Stomach (tissue), 9 donors: Measurements from ENCODE around the gene WDR37. TPM values are rescaled to one million over a fixed set of nuclear protein-coding genes. Genes with fewer than 3 reads are reported as not detected.

ENCODE experiments used
- DNase-seq, 2 donors: peaks; one replicate each; pipeline versions ENCODE4 v3.0.0 to v3.0.0-alpha.2; 2013 to 2019
- H3K27ac ChIP-seq, 5 donors: fragments of 200-600 bp in 4 of 5; sonication (generic) in 4 of 5; one replicate each; pipeline ENCODE4 v1.5.1; 2013 to 2019; ENCODE audit warnings: mild to moderate bottlenecking in 1 of 5, moderate library complexity in 1 of 5
- H3K27me3 ChIP-seq, 3 donors: fragments of 200-600 bp; sonication (generic); one replicate each; pipeline ENCODE4 v1.5.1; 2017 to 2019; ENCODE audit warnings: mixed run types in 1 of 3
- H3K36me3 ChIP-seq, 4 donors: fragments of 200-600 bp; sonication (generic); 1 replicate in 3 of 4; 2 replicates in 1 of 4; pipeline ENCODE4 v1.5.1; 2016 to 2019
- H3K4me1 ChIP-seq, 4 donors: fragments of 200-600 bp; sonication (generic); one replicate each; pipeline ENCODE4 v1.5.1; 2016 to 2019
- H3K4me3 ChIP-seq, 4 donors: fragments of 200-600 bp; sonication (generic) in 3 of 4; one replicate each; pipeline ENCODE4 v1.5.1; 2016 to 2019; ENCODE audit warnings: mild to moderate bottlenecking in 1 of 4
- H3K9me3 ChIP-seq, 4 donors: fragments of 200-600 bp; sonication (generic); one replicate each; pipeline ENCODE4 v1.5.1; 2016 to 2019
- EP300 ChIP-seq: sonication (generic); formaldehyde crosslinking; IDR thresholded peaks from one replicate; pipeline ENCODE4 v1.6.1; 2017; ENCODE audit warnings: antibody characterized with exemption
- POLR2A ChIP-seq, 4 donors: fragments of 450-650 bp; IDR thresholded peaks; one replicate each; pipeline ENCODE4 v1.6.1; 2016; ENCODE audit warnings: antibody characterized with exemption in 4 of 4, control low read depth in 2 of 4, mild to moderate bottlenecking in 1 of 4, moderate library complexity in 1 of 4
- POLR2AphosphoS5 ChIP-seq, 3 donors: sonication (generic); formaldehyde crosslinking; IDR thresholded peaks; one replicate each; pipeline ENCODE4 v1.6.1; 2016; ENCODE audit warnings: antibody characterized with exemption in 3 of 3
- WGBS, 5 donors: extraction: QIAGEN DNeasy Blood & Tissue Kit in 3 of 5; methylation state at CpG; one replicate each; pipeline versions ENCODE4 v1.1.5 to v1.1.7; 2013 to 2018; 5-methylcytosine and 5-hydroxymethylcytosine counted together
- intact Hi-C: fragments of 100-400 bp; cut with DNase I; formaldehyde crosslinking; loops from one replicate; pipeline ENCODE4 v1.15.1; 2023; ENCODE audit warnings: low total_unique reads
- polyA plus RNA-seq, 3 donors: library from polyadenylated mRNA; stranded (reverse); fragments of 200-250 nt; gene quantifications; one replicate each; pipeline ENCODE4 v1.2.3, GENCODE V29; 2013
- total RNA-seq, 5 donors: library from RNA; depleted of rRNA; stranded (reverse); fragments of >200 nt; gene quantifications; one replicate each; pipeline versions ENCODE4 v1.1.0 to v1.2.3, GENCODE V29; 2014 to 2016
- TF ChIP-seq, protein P1 (sequence below), 7 experiments: fragments of 450-650 bp in 4 of 7; fragments of 200-600 bp in 3 of 7; sonication (generic) in 3 of 7; IDR thresholded peaks; one replicate each; pipeline ENCODE4 v1.5.1; 2016 to 2019; ENCODE audit warnings: antibody characterized with exemption in 7 of 7, control low read depth in 2 of 7, mild to moderate bottlenecking in 1 of 7
- donor health status: healthy with polysubstance abuse.
- donor health status: Bipolar disorder and iron deficiency.
- donor health status: healthy.

Gene WDR37
- total and polyA plus RNA-seq, 8 donors, result 5.3 to 165 (median 12.6) TPM

DNA sequence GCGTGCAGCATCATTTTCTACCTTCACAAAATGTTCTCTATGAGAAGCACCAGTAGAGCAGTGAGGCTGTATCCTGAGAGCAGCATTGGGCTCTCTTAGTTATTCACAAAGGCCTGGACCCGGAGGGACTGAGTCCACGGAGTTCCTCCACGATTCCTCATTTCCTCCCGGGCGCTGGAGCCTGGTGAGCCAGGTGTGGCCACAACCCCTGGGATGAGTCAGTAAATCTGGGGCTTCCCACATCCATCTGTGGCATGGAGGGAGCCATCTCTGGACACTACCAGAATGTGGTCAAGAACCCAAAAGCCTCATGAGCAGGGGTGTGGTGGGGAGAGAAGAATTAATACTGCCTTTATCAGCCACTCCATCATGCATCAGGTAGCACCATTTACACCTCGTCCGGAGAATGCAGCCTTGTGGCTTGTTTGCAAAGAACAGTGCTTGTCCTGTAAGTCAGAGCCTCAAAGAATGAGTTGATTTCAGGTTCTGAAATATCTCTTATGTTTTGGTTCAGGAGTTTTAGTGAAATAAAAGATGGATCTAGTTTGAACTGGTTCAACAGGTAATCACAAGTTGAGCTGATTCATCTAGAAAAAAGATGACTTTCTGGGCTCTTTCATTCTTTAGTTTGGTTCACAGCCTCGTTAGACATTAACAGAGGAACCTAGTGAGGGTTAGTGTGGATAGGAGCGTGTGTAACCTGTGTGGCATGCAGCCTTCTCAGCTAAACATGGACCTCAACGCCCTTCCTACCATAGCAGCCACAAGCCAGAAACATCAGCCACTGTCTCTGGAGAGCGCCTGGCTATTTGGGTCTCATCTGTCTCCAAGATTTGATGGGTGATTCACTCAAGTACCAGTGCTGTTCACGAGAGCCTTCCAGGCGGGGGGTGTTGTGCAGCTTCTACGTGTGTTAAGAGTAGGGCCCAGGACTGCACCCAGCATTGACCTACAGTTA is 95.2 kb downstream of the WDR37 start:
- intact Hi-C loops, result no loop called here
- TF ChIP-seq POLR2A (IDR thresholded peaks at IDR 0.05) (no peak), POLR2AphosphoS5 (IDR thresholded peaks at IDR 0.05) (no peak), EP300 (no peak)
- TF ChIP-seq, protein P1, sequence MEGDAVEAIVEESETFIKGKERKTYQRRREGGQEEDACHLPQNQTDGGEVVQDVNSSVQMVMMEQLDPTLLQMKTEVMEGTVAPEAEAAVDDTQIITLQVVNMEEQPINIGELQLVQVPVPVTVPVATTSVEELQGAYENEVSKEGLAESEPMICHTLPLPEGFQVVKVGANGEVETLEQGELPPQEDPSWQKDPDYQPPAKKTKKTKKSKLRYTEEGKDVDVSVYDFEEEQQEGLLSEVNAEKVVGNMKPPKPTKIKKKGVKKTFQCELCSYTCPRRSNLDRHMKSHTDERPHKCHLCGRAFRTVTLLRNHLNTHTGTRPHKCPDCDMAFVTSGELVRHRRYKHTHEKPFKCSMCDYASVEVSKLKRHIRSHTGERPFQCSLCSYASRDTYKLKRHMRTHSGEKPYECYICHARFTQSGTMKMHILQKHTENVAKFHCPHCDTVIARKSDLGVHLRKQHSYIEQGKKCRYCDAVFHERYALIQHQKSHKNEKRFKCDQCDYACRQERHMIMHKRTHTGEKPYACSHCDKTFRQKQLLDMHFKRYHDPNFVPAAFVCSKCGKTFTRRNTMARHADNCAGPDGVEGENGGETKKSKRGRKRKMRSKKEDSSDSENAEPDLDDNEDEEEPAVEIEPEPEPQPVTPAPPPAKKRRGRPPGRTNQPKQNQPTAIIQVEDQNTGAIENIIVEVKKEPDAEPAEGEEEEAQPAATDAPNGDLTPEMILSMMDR (IDR thresholded peaks at IDR 0.05), result no peak
- Histone ChIP-seq H3K9me3 (peaks cover 0 to 9% (median 5%) of the 10 kb centered on the region in 4 donors), H3K27ac (no peak overlapping the region), H3K4me3 (no peak overlapping the region), H3K27me3 (peaks cover 0 to 7% (median 0%) of the 10 kb centered on the region in 3 donors), H3K36me3 (no peaks in the 10 kb centered on the region), H3K4me1 (peaks cover 0 to 3% (median 0%) of the 10 kb centered on the region in 4 donors)
- peak in 1 of 2 donors; percentile 16 for DNase-seq
- 77 to 87% (median 78%) methylated on average over 13 to 15 of the region's 15 CpGs for WGBS, 5 donors

DNA sequence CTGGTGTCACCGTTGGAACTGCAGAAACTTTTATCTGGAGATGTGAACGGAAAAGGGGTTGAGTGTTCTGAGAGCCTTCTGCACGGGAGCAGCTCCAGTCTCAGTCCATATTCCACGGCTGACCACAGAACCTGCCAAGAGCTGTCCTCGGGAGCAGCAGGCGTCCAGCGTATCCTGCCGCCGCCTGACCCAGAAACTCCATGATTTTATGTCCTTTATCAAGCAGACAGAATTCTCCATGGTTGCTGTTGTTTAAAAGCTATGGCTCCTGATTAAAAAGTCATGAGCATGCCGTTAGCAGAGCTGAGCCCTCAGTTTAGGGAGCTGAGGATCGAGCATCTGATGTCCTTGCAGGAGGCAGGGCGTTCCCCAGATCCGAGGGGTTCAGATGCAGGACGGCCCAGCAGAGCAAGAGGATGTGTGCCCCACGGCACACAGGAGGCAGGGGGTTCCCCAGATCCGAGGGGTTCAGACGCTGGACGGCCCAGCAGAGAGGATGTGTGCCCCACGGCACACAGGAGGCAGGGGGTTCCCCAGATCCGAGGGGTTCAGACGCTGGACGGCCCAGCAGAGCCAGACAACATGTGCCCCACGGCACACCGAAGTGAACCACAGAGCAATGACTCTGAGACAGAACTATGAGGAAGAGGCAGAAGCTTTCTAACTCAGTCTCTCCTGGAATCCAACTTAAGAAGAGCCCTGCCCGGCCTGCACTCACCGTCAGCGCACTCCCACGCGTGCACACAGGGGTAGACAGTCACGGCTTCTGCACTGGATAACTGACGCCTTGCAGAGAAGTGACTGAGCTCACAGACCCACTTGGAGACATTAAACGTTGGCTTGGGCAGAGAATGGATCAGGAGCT is 96.4 kb downstream of the WDR37 start:
- WGBS, 5 donors, result 89 to 93% (median 90%) methylated on average over 27 to 32 of the region's 32 CpGs
- Histone ChIP-seq H3K9me3 (no peaks in the 10 kb centered on the region), H3K27ac (no peak overlapping the region), H3K4me1 (peaks cover 0 to 3% (median 0%) of the 10 kb centered on the region in 4 donors), H3K27me3 (peaks cover 0 to 13% (median 0%) of the 10 kb centered on the region in 3 donors), H3K36me3 (no peaks in the 10 kb centered on the region), H3K4me3 (no peak overlapping the region)
- intact Hi-C loops, result no loop called here
- peak in 1 of 2 donors; percentile 20 for DNase-seq
- TF ChIP-seq EP300 (no peak), POLR2A (IDR thresholded peaks at IDR 0.05) (no peak), POLR2AphosphoS5 (IDR thresholded peaks at IDR 0.05) (no peak)
- TF ChIP-seq, protein P1 (IDR thresholded peaks at IDR 0.05), result no peak

DNA sequence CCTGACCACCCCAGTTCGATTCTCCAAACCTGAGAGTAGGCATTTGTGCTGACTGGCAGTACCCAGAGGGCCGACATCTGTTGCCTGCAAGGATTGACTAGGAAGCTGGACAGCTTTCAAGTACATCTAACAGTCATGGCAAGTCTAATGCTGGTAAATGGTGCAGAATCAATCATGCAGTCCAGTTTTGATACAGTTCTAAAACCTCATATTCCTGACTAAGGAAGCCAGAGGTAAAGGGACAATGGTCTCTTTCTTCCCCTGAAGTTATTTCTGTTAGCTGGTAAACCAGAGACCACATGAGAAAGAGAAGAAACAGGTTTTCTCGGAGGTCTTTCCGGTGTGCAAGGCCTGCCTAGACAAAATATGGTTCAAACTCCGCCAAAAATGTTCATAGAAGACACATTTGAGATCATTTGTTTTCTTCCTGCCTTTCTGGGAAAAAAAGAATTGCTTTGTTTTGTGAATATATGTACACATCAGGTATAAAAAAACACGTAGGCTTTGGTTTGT is 97.1 kb downstream of the WDR37 start:
- no peaks in the 10 kb centered on the region for H3K9me3 ChIP-seq
- DNase-seq, result no peak
- H3K36me3 ChIP-seq, result no peaks in the 10 kb centered on the region
- no peak overlapping the region for H3K27ac ChIP-seq
- TF ChIP-seq, protein P1 (IDR thresholded peaks at IDR 0.05), result no peak
- no peak for TF ChIP-seq POLR2A (IDR thresholded peaks at IDR 0.05)
- TF ChIP-seq EP300, result no peak
- no peak for TF ChIP-seq POLR2AphosphoS5 (IDR thresholded peaks at IDR 0.05)
- H3K4me3 ChIP-seq, result no peak overlapping the region
- intact Hi-C loops, result no loop called here
- H3K4me1 ChIP-seq, result peaks cover 0 to 3% (median 0%) of the 10 kb centered on the region in 4 donors
- 80 to 87% (median 86%) methylated on average over 6 of the region's 6 CpGs for WGBS, 5 donors
- peaks cover 0 to 19% (median 0%) of the 10 kb centered on the region in 3 donors for H3K27me3 ChIP-seq
